IMR-90 (cell line): Measurements from ENCODE around the gene GPR35. TPM values are rescaled to one million over a fixed set of nuclear protein-coding genes. Genes with fewer than 3 reads are reported as not detected.

Experiments
- ATAC-seq: fragments of 200-7000 bp; cut with Tn5 transposase; 2 replicates; pipeline ENCODE4 v1.9.1; 2020; ENCODE audit warnings: low read depth, mild to moderate bottlenecking, moderate library complexity
- BruUV-seq: library from RNA; stranded (reverse); fragments of 400-500 nt; replicated peaks from 2 replicates; lab custom pipeline; 2021; lab: Mats Ljungman, UMichigan
- CTCF ChIA-PET: fragments of 300-600 bp; formaldehyde crosslinking; extraction: SDS; loops from one replicate; lab custom pipeline; 2021; ENCODE audit warnings: antibody characterized with exemption; lab: Yijun Ruan, JAX
- POLR2A ChIA-PET: fragments of 300-600 bp; sonication (Branson Sonifier 250); formaldehyde crosslinking; loops from one replicate; lab custom pipeline; 2022; ENCODE audit warnings: antibody characterized with exemption; ENCODE audit not compliant: unreplicated experiment; lab: Charles Lee
- DNase-seq: peaks from one replicate; pipeline ENCODE4 v3.0.0; 2013
- H2AFZ ChIP-seq: replicated peaks from 2 replicates; pipeline ENCODE3; 2013; ENCODE audit warnings: low read length, mild to moderate bottlenecking; ENCODE audit not compliant: poor library complexity
- H2AK5ac ChIP-seq: 2 replicates; pipeline ENCODE4 v1.6.1; 2013; ENCODE audit warnings: low read depth, low read length, inconsistent platforms
- H2AK9ac ChIP-seq: replicated peaks from 2 replicates; pipeline ENCODE3; 2013; ENCODE audit warnings: mild to moderate bottlenecking, low read depth, low read length, moderate library complexity; ENCODE audit not compliant: poor library complexity
- H2BK120ac ChIP-seq: 2 replicates; pipeline ENCODE4 v1.6.1; 2013; ENCODE audit warnings: low read depth, low read length, inconsistent platforms
- H2BK15ac ChIP-seq: 3 replicates; pipeline ENCODE4 v1.6.1; 2013; ENCODE audit warnings: low read depth, low read length, inconsistent platforms
- H2BK20ac ChIP-seq: 2 replicates; pipeline ENCODE4 v1.6.1; 2013; ENCODE audit warnings: low read depth, mild to moderate bottlenecking, inconsistent platforms, low read length, moderate library complexity
- H2BK5ac ChIP-seq: 2 replicates; pipeline ENCODE4 v1.6.1; 2013; ENCODE audit warnings: mild to moderate bottlenecking, low read depth, low read length, inconsistent platforms; ENCODE audit not compliant: poor library complexity, severe bottlenecking
- H3K14ac ChIP-seq: replicated peaks from 2 replicates; pipeline ENCODE4 v1.6.1; 2013; ENCODE audit warnings: low read depth, low read length, inconsistent platforms
- H3K18ac ChIP-seq: 2 replicates; pipeline ENCODE4 v1.6.1; 2013; ENCODE audit warnings: low read depth, low read length, control low read depth
- H3K23ac ChIP-seq: 2 replicates; pipeline ENCODE4 v1.6.1; 2013; ENCODE audit warnings: low read depth, low read length, inconsistent platforms
- H3K27ac ChIP-seq: 2 replicates; pipeline ENCODE4 v1.5.1; 2013; ENCODE audit warnings: mild to moderate bottlenecking, control low read depth, low read length; ENCODE audit not compliant: insufficient read depth
- H3K27me3 ChIP-seq: 2 replicates; pipeline ENCODE4 v1.6.1; 2013; ENCODE audit warnings: low read length; ENCODE audit not compliant: control insufficient read depth, insufficient read depth
- H3K36me3 ChIP-seq: 2 replicates; pipeline ENCODE4 v1.6.1; 2013; ENCODE audit warnings: low read length, mixed read lengths; ENCODE audit not compliant: control insufficient read depth, insufficient read depth
- H3K4ac ChIP-seq: 2 replicates; pipeline ENCODE4 v1.6.1; 2013; ENCODE audit warnings: low read depth, low read length, inconsistent platforms
- H3K4me1 ChIP-seq: 2 replicates; pipeline ENCODE4 v1.6.1; 2013; ENCODE audit warnings: low read length, mixed read lengths; ENCODE audit not compliant: control insufficient read depth, insufficient read depth
- H3K4me2 ChIP-seq: 2 replicates; pipeline ENCODE4 v1.6.1; 2013; ENCODE audit warnings: low read depth, mild to moderate bottlenecking, control low read depth, low read length, moderate library complexity
- H3K4me3 ChIP-seq: 2 replicates; pipeline ENCODE4 v1.5.1; 2013; ENCODE audit warnings: low read depth, mild to moderate bottlenecking, control low read depth, low read length, moderate library complexity; ENCODE audit not compliant: insufficient read depth
- H3K56ac ChIP-seq: 2 replicates; pipeline ENCODE4 v1.6.1; 2013; ENCODE audit warnings: low read length, inconsistent platforms; ENCODE audit not compliant: insufficient read depth; ENCODE audit errors: extremely low read depth
- H3K79me1 ChIP-seq, 2 experiments: 2 replicates each; pipeline ENCODE4 v1.6.1; 2013; ENCODE audit warnings: low read length in 2 of 2, inconsistent platforms in 1 of 2, low read depth in 1 of 2
- H3K9ac ChIP-seq: 2 replicates; pipeline ENCODE4 v1.6.1; 2013; ENCODE audit warnings: low read depth, low read length, control low read depth
- H3K9me1 ChIP-seq: 2 replicates; pipeline ENCODE4 v1.6.1; 2013; ENCODE audit warnings: low read length, inconsistent platforms; ENCODE audit not compliant: insufficient read depth
- H3K9me3 ChIP-seq: 2 replicates; pipeline ENCODE4 v1.6.1; 2013; ENCODE audit warnings: low read length; ENCODE audit not compliant: control insufficient read depth, insufficient read depth
- H4K20me1 ChIP-seq: 2 replicates; pipeline ENCODE4 v1.6.1; 2013; ENCODE audit warnings: low read length, inconsistent platforms; ENCODE audit not compliant: insufficient read depth
- H4K5ac ChIP-seq: 2 replicates; pipeline ENCODE4 v1.6.1; 2013; ENCODE audit warnings: mild to moderate bottlenecking, low read depth, low read length, control low read depth
- H4K8ac ChIP-seq, 2 experiments: 2 replicates each; pipeline ENCODE4 v1.6.1; 2013; ENCODE audit warnings: low read depth in 2 of 2, low read length in 2 of 2, control low read depth in 1 of 2, inconsistent platforms in 1 of 2
- H4K91ac ChIP-seq: 2 replicates; pipeline ENCODE4 v1.6.1; 2013; ENCODE audit warnings: low read depth, low read length, inconsistent platforms; ENCODE audit not compliant: insufficient read depth
- BHLHE40 ChIP-seq: fragments of 150-350 bp; IDR thresholded peaks from 2 replicates; pipeline ENCODE4 v1.6.1; 2016; ENCODE audit warnings: mild to moderate bottlenecking, low read depth, low read length
- MAFK ChIP-seq: IDR thresholded peaks from 2 replicates; pipeline ENCODE4 v1.6.1; 2012; ENCODE audit warnings: low read depth, low read length, improper control_type of control experiment
- MXI1 ChIP-seq: IDR thresholded peaks from 2 replicates; pipeline ENCODE4 v1.6.1; 2012; ENCODE audit warnings: low read depth, mild to moderate bottlenecking, low read length, moderate library complexity, borderline replicate concordance
- WGBS, 2 experiments: methylation state at CpG; one replicate each; pipeline versions ENCODE4 v1.1.5 to v1.1.7; 2013; ENCODE audit warnings: missing lambda C conversion rate in 2 of 2; ENCODE audit not compliant: insufficient read length in 1 of 2; ENCODE audit errors: extremely low coverage in 2 of 2; 5-methylcytosine and 5-hydroxymethylcytosine counted together
- dilution Hi-C: fragments of 300-500 bp; cut with HindIII; formaldehyde crosslinking; loops from one replicate; pipeline ENCODE4 v1.14.3; 2018; ENCODE audit warnings: low sequenced_read_pairs; ENCODE audit not compliant: unreplicated experiment
- in situ Hi-C: fragments of 300-500 bp; cut with MboI; formaldehyde crosslinking; loops from 3 replicates; pipeline ENCODE4 v1.14.3; 2019; ENCODE audit warnings: low sequenced_read_pairs, inconsistent platforms, mixed read lengths
- intact Hi-C: fragments of 100-400 bp; cut with micrococcal nuclease; formaldehyde crosslinking; loops from 2 replicates; pipeline ENCODE4 v1.10.0; 2022
- polyA plus RNA-seq, 3 experiments: library from polyadenylated mRNA; depleted of rRNA; stranded (reverse); fragments of >200 nt; gene quantifications; 2 replicates each; pipeline ENCODE4 v1.2.3, GENCODE V29; 2012; ENCODE audit warnings: low replicate concordance in 1 of 3
- total RNA-seq: library from RNA; depleted of rRNA; stranded (reverse); fragments of >200 nt; gene quantifications from 2 replicates; pipeline ENCODE4 v1.2.3, GENCODE V29; 2012
- TF ChIP-seq, protein P1 (sequence below): fragments of 150-350 bp; IDR thresholded peaks from 2 replicates; pipeline ENCODE4 v1.6.1; 2016; ENCODE audit warnings: low read depth, mild to moderate bottlenecking, low read length, moderate library complexity, borderline replicate concordance

GPR35 gene
- total and polyA plus RNA-seq, 2 of the 4 experiments (the other 2 are of a cell fraction) = 0.31 TPM; not detected in 1

DNA sequence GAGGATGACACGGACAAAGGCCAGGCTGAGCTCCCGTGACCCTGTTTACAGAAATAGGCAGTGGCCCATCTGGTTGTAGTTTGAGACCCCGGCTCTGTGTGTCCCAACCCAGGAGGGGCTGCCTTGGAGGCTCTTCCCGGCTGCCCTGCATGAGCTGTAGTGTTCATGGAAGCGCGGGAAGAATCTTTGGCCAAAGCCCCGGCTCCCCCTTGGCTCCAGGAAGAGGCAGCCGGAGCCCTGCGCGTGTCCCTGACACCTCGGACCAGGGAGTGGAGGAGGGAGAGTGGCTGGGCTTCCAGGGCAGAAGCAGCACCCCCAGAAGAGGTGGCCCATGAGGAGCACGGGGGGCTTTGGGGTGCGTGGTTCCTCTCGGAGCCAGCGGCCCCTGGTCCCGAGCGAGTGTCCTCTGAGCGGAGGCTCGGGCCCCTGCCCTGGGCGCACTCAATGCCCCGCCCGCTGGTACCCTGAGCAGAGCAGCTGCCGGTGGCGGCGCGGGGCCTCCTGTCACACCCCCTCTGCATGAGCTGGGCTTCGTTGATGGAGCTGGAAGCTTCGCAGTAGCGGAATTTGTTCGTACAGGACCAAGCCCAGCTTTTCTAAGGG is 21.7 kb downstream of the GPR35 start:
- no TSS peak for BruUV-seq

More for the DNA sequence above, 21.7 kb downstream of the GPR35 start:
- H3K9me1 ChIP-seq = no peaks in the 10 kb centered on the region
- H3K27ac ChIP-seq = no peak overlapping the region
- no peak overlapping the region for H4K5ac ChIP-seq
- no peak overlapping the region for H2AFZ ChIP-seq
- H4K8ac ChIP-seq = no peak overlapping the region
- H3K23ac ChIP-seq = no peak overlapping the region
- no peak overlapping the region for H3K9ac ChIP-seq
- dilution Hi-C loops = no loop called here
- TF ChIP-seq MAFK = no peak
- no peak for TF ChIP-seq BHLHE40
- TF ChIP-seq, protein P1, sequence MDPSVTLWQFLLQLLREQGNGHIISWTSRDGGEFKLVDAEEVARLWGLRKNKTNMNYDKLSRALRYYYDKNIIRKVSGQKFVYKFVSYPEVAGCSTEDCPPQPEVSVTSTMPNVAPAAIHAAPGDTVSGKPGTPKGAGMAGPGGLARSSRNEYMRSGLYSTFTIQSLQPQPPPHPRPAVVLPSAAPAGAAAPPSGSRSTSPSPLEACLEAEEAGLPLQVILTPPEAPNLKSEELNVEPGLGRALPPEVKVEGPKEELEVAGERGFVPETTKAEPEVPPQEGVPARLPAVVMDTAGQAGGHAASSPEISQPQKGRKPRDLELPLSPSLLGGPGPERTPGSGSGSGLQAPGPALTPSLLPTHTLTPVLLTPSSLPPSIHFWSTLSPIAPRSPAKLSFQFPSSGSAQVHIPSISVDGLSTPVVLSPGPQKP = no peak
- TF ChIP-seq MXI1 = no peak
- DNase-seq (no peak), ATAC-seq (no peak)
- H2BK20ac ChIP-seq = no peak overlapping the region
- H4K91ac ChIP-seq = no peak overlapping the region
- H4K20me1 ChIP-seq = no peaks in the 10 kb centered on the region
- WGBS, 2 experiments = 54% methylated on average over 4 of the region's 30 CpGs; no CpG with 5 or more reads in 1 of the 2 experiments
- H3K56ac ChIP-seq = no peak overlapping the region
- no peaks in the 10 kb centered on the region for H3K36me3 ChIP-seq
- in situ Hi-C loops = no loop called here
- H2BK5ac ChIP-seq = no peak overlapping the region
- intact Hi-C loops = no loop called here
- CTCF ChIA-PET = no interaction called here
- no peaks in the 10 kb centered on the region; the same call in 1 of the 2 replicates for H3K9me3 ChIP-seq
- no peak overlapping the region for H2AK5ac ChIP-seq
- H2AK9ac ChIP-seq = no peak overlapping the region
- H3K4me1 ChIP-seq = no peaks in the 10 kb centered on the region
- no peaks in the 10 kb centered on the region for H3K79me1 ChIP-seq
- no peak overlapping the region for H3K14ac ChIP-seq
- H3K4me2 ChIP-seq = no peak overlapping the region
- no peak overlapping the region for H3K18ac ChIP-seq
- no peak overlapping the region for H3K4me3 ChIP-seq
- no peak overlapping the region for H2BK120ac ChIP-seq
- POLR2A ChIA-PET = no interaction called here
- peaks cover 74% of the 10 kb centered on the region for H3K27me3 ChIP-seq
- H3K4ac ChIP-seq = no peak overlapping the region
- no peak overlapping the region for H2BK15ac ChIP-seq
